ENCODE measurements around the gene WDR7. TPM values are rescaled to one million over a fixed set of nuclear protein-coding genes. Genes with fewer than 3 reads are reported as not detected.

Gene WDR7
- total RNA-seq, 4 donors from 2014 or later: 22.6 to 39.0 (median 31.2) TPM

DNA sequence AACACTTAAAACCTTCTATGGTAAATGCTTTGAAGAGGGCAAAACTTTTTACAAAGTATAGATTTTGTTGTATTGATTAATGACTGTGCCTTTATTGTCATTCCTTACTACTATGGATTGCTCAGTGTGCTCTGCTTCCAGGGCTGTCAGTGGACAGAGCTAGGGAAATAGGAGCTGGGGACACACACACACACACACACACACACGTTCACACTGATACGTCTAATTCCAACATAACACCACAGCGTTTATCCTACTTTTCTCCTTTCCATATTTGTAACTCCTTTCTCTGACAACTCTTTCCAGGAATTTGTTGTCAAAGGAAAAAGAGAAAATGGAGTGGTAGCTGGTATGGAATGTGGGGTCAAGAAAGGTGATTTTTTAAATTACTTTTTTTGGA is 21.8 kb downstream of the WDR7 start:
- Histone ChIP-seq H3K4me1 (no peaks in the 10 kb centered on the region), H3K36me3 (peaks cover 0 to 30% (median 0%) of the 10 kb centered on the region in 3 donors), H3K27me3 (no peaks in the 10 kb centered on the region), H3K27ac (no peak overlapping the region), H3K4me3 (no peak overlapping the region), H3K9me3 (no peaks in the 10 kb centered on the region)
- WGBS, 2 donors: 61 to 64% methylated on average over 3 of the region's 3 CpGs
- TF ChIP-seq POLR2A (IDR thresholded peaks at IDR 0.05) (no peak), CTCF (IDR thresholded peaks at IDR 0.05) (no peak), EP300 (IDR thresholded peaks at IDR 0.05) (no peak)
- no peak for DNase-seq (ENCODE audit: low spot score in 2 of 2)

DNA sequence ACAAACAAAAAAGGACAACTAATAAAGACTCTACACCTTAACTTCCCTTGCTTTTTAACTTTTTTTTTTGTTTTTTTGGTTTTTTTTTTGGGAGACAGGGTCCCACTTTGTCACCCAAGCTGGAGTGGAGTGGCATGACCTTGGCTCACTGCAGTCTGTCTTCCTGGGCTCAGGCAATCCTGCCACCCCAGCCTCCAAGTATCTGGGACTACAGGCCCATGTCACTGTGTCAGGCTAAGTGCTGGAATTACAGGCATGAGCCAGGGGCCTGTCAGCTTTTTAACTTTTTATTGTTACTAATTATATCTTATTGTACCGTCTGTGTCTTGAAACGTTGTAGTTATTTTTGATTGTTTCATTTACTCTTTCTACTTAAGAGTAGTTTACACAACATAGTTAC is 25.5 kb downstream of the WDR7 start:
- TF ChIP-seq EP300 (IDR thresholded peaks at IDR 0.05) (no peak), POLR2A (IDR thresholded peaks at IDR 0.05) (no peak), CTCF (IDR thresholded peaks at IDR 0.05) (no peak)
- no peak for DNase-seq (ENCODE audit: low spot score in 2 of 2)
- Histone ChIP-seq H3K27ac (no peak overlapping the region), H3K9me3 (no peaks in the 10 kb centered on the region), H3K4me3 (no peak overlapping the region), H3K36me3 (peaks cover 0 to 30% (median 0%) of the 10 kb centered on the region in 3 donors), H3K4me1 (peaks cover 0 to 3% (median 0%) of the 10 kb centered on the region in 4 donors), H3K27me3 (no peaks in the 10 kb centered on the region)
- WGBS, 2 donors: 63 to 68% methylated on average over 2 of the region's 2 CpGs

DNA sequence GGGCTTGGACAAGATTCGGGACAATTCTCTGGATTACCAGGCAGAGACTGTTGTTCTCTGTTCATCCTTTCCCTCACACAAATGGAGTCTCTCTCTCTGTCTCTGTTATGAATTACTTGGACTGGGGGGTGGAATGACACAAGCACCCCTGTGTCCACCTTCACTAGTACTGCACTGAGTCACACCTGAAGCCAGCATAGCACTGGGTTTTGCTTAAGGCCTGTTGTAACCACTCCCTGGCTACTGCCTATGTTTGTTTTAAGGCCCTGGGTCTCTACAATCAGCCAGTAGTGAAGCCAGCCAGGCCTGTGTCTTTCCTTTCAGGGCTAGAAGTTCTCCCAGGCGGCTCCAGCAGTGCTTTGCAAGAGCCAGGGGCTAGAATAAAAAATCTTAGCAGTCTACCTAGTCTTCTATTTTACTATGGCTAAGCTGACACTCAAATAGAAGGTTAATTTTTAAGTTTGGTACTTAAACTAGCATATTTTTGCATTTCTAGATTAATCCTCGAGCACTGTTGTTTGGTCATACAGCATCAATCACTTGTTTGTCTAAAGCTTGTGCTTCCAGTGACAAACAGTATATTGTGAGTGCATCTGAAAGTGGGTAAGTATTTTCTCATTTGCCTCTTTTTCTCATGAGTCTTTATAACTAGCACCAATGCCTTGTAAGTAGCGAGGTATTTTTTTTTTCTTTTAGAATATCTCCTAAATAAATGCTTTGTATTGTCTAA is 27.8 kb downstream of the WDR7 start:
- Histone ChIP-seq H3K9me3 (no peaks in the 10 kb centered on the region), H3K4me3 (no peak overlapping the region)

DNA sequence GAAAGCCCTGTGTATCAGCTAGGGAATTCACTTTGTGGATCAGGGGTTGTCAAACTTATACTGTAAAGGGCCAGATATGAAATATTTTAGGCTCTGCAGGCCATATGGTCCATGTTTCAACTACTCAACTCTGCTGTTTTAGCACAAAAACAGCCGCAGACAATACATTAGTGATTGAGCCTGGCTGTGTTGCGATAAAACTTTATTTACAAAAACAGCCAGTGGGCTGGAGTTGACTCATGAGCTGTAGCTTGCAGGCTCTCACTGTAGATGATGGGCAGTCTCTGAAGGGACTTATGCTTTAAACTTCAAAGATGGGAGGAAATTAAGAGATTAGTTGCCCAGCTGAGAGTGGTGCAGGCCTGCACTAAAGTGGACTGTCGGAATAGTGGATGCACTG is 33.1 kb downstream of the WDR7 start:
- Histone ChIP-seq H3K36me3 (peaks cover 0 to 52% (median 5%) of the 10 kb centered on the region in 3 donors), H3K27ac (no peak overlapping the region), H3K4me3 (no peak overlapping the region), H3K4me1 (peaks cover 0 to 3% (median 0%) of the 10 kb centered on the region in 4 donors), H3K27me3 (no peaks in the 10 kb centered on the region), H3K9me3 (no peaks in the 10 kb centered on the region)
- DNase-seq (ENCODE audit: low spot score in 2 of 2): no peak
- TF ChIP-seq EP300 (IDR thresholded peaks at IDR 0.05): no peak
- TF ChIP-seq POLR2A (IDR thresholded peaks at IDR 0.05): no peak
- no peak for TF ChIP-seq CTCF (IDR thresholded peaks at IDR 0.05)
- 95 to 97% methylated on average over 3 of the region's 3 CpGs for WGBS, 2 donors

More for the DNA sequence above, 27.8 kb downstream of the WDR7 start:
- no peaks in the 10 kb centered on the region for H3K27me3 ChIP-seq
- H3K36me3 ChIP-seq: peaks cover 0 to 31% (median 0%) of the 10 kb centered on the region in 3 donors
- TF ChIP-seq CTCF (IDR thresholded peaks at IDR 0.05): no peak
- no peak for TF ChIP-seq EP300 (IDR thresholded peaks at IDR 0.05)
- TF ChIP-seq POLR2A (IDR thresholded peaks at IDR 0.05): no peak
- no peak for DNase-seq (ENCODE audit: low spot score in 2 of 2)
- H3K4me1 ChIP-seq: peaks cover 0 to 3% (median 0%) of the 10 kb centered on the region in 4 donors
- H3K27ac ChIP-seq: peak overlapping the region in 1 of 4 donors; percentile 28
- WGBS, 2 donors: 66 to 67% methylated on average over 4 of the region's 4 CpGs

- H3K4me1 ChIP-seq: no peaks in the 10 kb centered on the region
- H3K27ac ChIP-seq: no peak overlapping the region
- no peak for DNase-seq (ENCODE audit: low spot score in 2 of 2)
- no peaks in the 10 kb centered on the region for H3K9me3 ChIP-seq
- H3K36me3 ChIP-seq: peaks cover 0 to 47% (median 5%) of the 10 kb centered on the region in 3 donors
- TF ChIP-seq EP300 (IDR thresholded peaks at IDR 0.05) (no peak), CTCF (IDR thresholded peaks at IDR 0.05) (no peak), POLR2A (IDR thresholded peaks at IDR 0.05) (no peak)
- WGBS, 2 donors: 88 to 96% methylated on average over 2 of the region's 2 CpGs
- H3K4me3 ChIP-seq: no peak overlapping the region
- H3K27me3 ChIP-seq: no peaks in the 10 kb centered on the region
These were observed 40.4 kb downstream of the WDR7 start for GRCh38 chr18:56691530-56691929.
